Common myeloid progenitor, CD34-positive (primary cell): ENCODE data around the gene MEX3D.

Source experiments
- CTCF ChIA-PET: fragments of 350-600 bp; sonication (Branson Sonifier 250); formaldehyde crosslinking; loops from one replicate; lab custom pipeline; 2021; ENCODE audit warnings: antibody characterized with exemption; lab: Charles Lee
- POLR2A ChIA-PET: fragments of 350-600 bp; sonication (Branson Sonifier 250); formaldehyde crosslinking; loops from one replicate; lab custom pipeline; 2021; ENCODE audit warnings: antibody characterized with exemption; lab: Charles Lee
- DNase-seq, 3 donors: peaks; one replicate each; pipeline versions ENCODE4 v3.0.0 to v3.0.0-alpha.2; 2013
- H3K27ac ChIP-seq, 2 experiments: 1 replicate in 1 of 2; 2 replicates in 1 of 2; pipeline ENCODE4 v1.7.0; 2013; ENCODE audit warnings: inconsistent platforms in 2 of 2, low read length in 2 of 2, mild to moderate bottlenecking in 2 of 2, low read depth in 1 of 2, moderate library complexity in 1 of 2; ENCODE audit not compliant: severe bottlenecking in 2 of 2, insufficient read depth in 1 of 2, poor library complexity in 1 of 2
- H3K27me3 ChIP-seq, 5 experiments: replicated peaks in 2 of 5; 1 replicate in 3 of 5; 2 replicates in 2 of 5; pipeline versions ENCODE4 v1.6.1 to v1.7.0; 2013; ENCODE audit warnings: low read length in 4 of 5, mild to moderate bottlenecking in 2 of 5, moderate library complexity in 2 of 5, inconsistent platforms in 1 of 5; ENCODE audit not compliant: insufficient read depth in 5 of 5, control insufficient read depth in 4 of 5
- H3K36me3 ChIP-seq, 4 experiments: 1 replicate in 2 of 4; 2 replicates in 2 of 4; pipeline versions ENCODE4 v1.6.1 to v1.7.0; 2013; ENCODE audit warnings: low read length in 3 of 4, control low read depth in 1 of 4, mild to moderate bottlenecking in 1 of 4; ENCODE audit not compliant: control insufficient read depth in 4 of 4, insufficient read depth in 4 of 4
- H3K4me1 ChIP-seq, 4 experiments: 1 replicate in 3 of 4; 2 replicates in 1 of 4; pipeline versions ENCODE4 v1.6.1 to v1.7.1; 2013; ENCODE audit warnings: low read length in 3 of 4, mild to moderate bottlenecking in 3 of 4, control low read depth in 1 of 4, inconsistent platforms in 1 of 4, moderate library complexity in 1 of 4; ENCODE audit not compliant: control insufficient read depth in 4 of 4, insufficient read depth in 4 of 4; ENCODE audit errors: control extremely low read depth in 1 of 4
- H3K4me3 ChIP-seq, 7 experiments: 1 replicate in 4 of 7; 2 replicates in 3 of 7; pipeline versions ENCODE4 v1.5.1 to v1.7.0; 2013; ENCODE audit warnings: mild to moderate bottlenecking in 7 of 7, low read length in 6 of 7, moderate library complexity in 6 of 7, inconsistent platforms in 2 of 7, low read depth in 2 of 7, control low read depth in 1 of 7; ENCODE audit not compliant: insufficient read depth in 4 of 7, control insufficient read depth in 1 of 7; ENCODE audit errors: extremely low read depth in 1 of 7
- H3K9me3 ChIP-seq, 5 experiments: 1 replicate in 4 of 5; 2 replicates in 1 of 5; pipeline versions ENCODE4 v1.6.1 to v1.7.1; 2013; ENCODE audit warnings: low read length in 4 of 5, mild to moderate bottlenecking in 2 of 5, inconsistent platforms in 1 of 5, low read depth in 1 of 5, moderate library complexity in 1 of 5; ENCODE audit not compliant: control insufficient read depth in 4 of 5, insufficient read depth in 2 of 5; ENCODE audit errors: control extremely low read depth in 1 of 5
- WGBS: methylation state at CpG from one replicate; pipeline ENCODE4 v1.1.5; 2013; ENCODE audit not compliant: insufficient coverage; 5-methylcytosine and 5-hydroxymethylcytosine counted together

The MEX3D gene

DNA sequence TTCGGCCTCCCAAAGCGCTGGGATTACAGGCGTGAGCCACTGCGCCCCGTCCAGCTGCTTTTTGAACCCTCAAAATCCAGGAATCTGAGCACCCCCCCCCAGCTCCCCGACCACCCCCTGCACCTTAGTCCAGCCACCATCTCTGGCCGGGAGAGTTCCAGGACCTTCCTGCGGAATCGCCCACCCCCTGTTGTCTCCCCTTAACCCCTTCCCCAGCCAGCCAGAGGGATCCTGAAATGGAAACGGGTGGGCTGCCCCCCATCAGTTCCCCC, 25.3 kb upstream of the MEX3D start:
- Histone ChIP-seq H3K27ac (no peak overlapping the region), H3K9me3 (no peaks in the 10 kb centered on the region), H3K4me3 (peak overlapping the region in 3 of 7 experiments; percentile 75 to 95 (median 78)), H3K27me3 (no peaks in the 10 kb centered on the region), H3K36me3 (peaks cover 2 to 29% (median 17%) of the 10 kb centered on the region in 4 experiments), H3K4me1 (peaks cover 3 to 27% (median 21%) of the 10 kb centered on the region in 4 experiments)
- 75% methylated on average over 8 of the region's 10 CpGs for WGBS
- DNase-seq = no peak
- POLR2A ChIA-PET = no interaction called here
- CTCF ChIA-PET = interaction anchor here (0.8 to 2.0 kb wide), 6 partner anchors 10 to 235 kb away, joined by 3 to 7 read pairs (median 4); no protein-coding TSS in a partner anchor

DNA sequence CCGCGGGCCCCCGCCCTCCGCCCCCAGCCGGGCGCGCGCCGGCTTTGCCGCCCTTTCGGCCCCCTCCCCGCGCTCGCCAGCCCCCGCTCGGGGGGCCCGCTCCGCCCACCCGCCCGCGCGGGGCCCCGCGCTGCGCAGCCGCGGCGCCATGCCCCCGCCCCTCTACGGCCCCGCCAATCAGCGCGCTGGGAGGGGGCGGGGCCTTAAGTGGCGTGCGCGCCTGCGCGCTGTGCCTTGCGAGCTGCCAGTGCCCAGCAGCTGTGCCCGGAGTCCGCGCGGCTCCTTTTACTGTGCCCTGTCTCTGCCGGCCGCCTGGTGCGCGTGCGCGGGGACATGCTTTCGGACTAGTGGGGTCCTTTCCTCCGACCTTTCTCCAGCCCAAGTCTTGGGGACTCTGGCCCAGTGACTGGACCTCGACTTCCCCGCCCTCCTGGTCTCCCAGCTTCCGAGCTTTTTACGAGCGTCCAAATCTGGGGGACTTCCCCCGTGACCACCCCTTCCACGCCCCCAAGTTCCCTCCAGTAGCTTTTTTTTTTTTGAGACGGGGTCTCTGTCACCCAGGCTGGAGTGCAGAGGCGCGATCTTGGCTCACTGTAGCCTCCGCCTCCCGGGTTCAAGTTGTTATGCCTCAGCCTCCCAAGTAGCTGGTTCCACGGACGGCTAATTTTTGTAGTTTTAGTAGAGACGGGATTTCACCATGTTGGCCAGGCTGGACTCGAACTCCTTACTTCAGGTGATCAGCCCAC, 24.8 kb upstream of the MEX3D start, which contains the start of gene MBD3:
TSS of gene MBD3 (minus strand) at position 111 of the 746 bp plus-strand sequence. CDS start 234 bp downstream, outside the sequence.
- CTCF ChIA-PET = interaction anchor here (0.8 to 2.0 kb wide), 8 partner anchors 10 to 236 kb away, joined by 3 to 7 read pairs (median 3); no protein-coding TSS in a partner anchor

DNA sequence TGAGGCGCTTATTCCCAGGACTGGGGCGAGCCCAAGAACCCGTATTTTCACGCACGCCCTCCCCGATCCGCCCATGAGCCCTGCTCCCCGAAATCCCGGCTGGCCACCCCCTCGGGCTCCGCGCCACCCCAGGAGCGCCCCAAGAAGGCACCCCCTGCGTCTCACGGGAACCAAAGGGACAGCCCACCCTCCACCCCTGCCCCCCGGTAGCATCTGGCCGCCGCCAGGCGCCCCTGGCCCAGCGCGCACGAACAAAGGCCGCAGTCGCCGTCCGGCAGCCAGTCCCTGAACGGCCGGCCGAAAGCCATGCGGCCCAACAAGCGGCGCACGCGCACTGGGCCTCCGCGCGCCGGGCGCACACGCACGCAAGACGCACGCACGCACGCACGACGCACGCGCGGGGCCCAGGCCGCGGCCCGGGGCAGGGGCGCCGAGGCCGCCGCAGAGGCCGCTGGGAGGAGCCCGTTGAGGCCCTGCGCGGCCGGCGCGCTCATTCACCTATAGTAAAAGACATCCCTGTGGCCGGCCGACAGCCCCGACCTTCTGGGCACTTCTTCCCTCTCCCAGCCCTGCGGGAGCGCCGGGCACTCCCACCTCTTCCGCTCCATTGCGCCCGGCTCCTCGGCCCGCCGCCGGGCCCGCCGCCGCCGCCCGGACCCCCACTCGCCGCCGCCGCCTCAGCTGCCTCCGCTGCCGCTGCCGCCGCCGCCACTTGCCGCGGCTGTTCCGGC, 24.1 kb upstream of the MEX3D start:
- WGBS = 0% methylated on average over 74 of the region's 94 CpGs

More for the DNA sequence above, 24.8 kb upstream of the MEX3D start, which contains the start of gene MBD3:
- POLR2A ChIA-PET = interaction anchor here (0.6 to 0.8 kb wide), 5 partner anchors 11 to 1472 kb away, joined by 3 to 6 read pairs (median 3); partner anchors contain the start of gene UQCR11
- Histone ChIP-seq H3K27me3 (no peaks in the 10 kb centered on the region), H3K4me1 (peaks cover 3 to 27% (median 21%) of the 10 kb centered on the region in 4 experiments), H3K4me3 (peak within 1 kb of the TSS; percentile 44 to 95 (median 85)), H3K27ac (peak within 1 kb of the TSS; percentile 85 to 92), H3K9me3 (no peaks in the 10 kb centered on the region), H3K36me3 (peaks cover 2 to 29% (median 15%) of the 10 kb centered on the region in 4 experiments)
- 3% methylated on average over 35 of the region's 68 CpGs for WGBS
- DNase-seq = peak; percentile 89 to 94 (median 92)

DNA sequence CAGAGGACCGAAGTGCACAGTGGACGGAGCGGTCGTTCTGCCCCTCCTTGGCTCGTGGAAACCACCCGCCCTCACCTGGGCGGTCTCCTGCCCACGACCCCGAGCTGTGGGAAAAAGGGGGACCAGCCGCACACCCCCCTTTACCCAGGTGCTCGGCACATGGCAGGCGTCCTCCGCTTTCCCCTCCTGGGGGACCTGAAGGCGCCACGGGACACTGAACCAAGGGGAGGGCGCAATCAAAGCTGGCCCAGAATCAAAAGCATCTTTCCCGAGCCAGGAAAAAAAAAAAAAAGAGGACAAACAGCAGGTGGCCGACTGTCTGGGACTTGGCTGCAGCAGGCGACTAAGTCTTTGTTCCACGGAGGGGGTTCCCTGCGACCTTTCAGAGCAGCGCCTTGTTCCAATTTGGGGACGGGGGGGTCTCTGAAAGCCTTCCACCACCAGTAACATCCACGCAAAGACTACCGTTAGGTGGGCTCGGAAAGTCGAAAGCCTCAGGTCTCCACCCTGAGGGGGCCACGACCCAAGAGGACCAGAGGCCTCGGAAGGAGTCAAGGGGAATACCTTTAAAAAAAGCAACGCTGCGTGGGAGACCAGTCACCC, 23.4 kb upstream of the MEX3D start:
- Histone ChIP-seq H3K36me3 (peaks cover 0 to 17% (median 3%) of the 10 kb centered on the region in 4 experiments), H3K9me3 (no peaks in the 10 kb centered on the region), H3K27ac (peak overlapping the region; percentile 85 to 92), H3K27me3 (no peaks in the 10 kb centered on the region), H3K4me3 (peak overlapping the region; percentile 44 to 95 (median 85)), H3K4me1 (peaks cover 3 to 27% (median 21%) of the 10 kb centered on the region in 4 experiments)
- CTCF ChIA-PET = interaction anchor here (0.7 to 3.1 kb wide), 6 partner anchors 11 to 177 kb away, joined by 3 to 11 read pairs (median 4); no protein-coding TSS in a partner anchor
- DNase-seq = no peak
- WGBS = 1% methylated on average over 20 of the region's 31 CpGs
- POLR2A ChIA-PET = interaction anchor here (0.5 to 1.2 kb wide), 2 partner anchors 13 to 22 kb away, joined by 3 read pairs; partner anchors contain the start of gene UQCR11

More for the DNA sequence above, 24.1 kb upstream of the MEX3D start:
- CTCF ChIA-PET = interaction anchor here (0.8 to 3.1 kb wide), 6 partner anchors 11 to 190 kb away, joined by 3 to 11 read pairs (median 3); no protein-coding TSS in a partner anchor
- peaks cover 1 to 22% (median 8%) of the 10 kb centered on the region in 4 experiments for H3K36me3 ChIP-seq
- no peaks in the 10 kb centered on the region for H3K9me3 ChIP-seq
- H3K27me3 ChIP-seq = no peaks in the 10 kb centered on the region
- POLR2A ChIA-PET = interaction anchor here (0.6 to 0.8 kb wide), 3 partner anchors 11 to 56 kb away, joined by 3 read pairs; no protein-coding TSS in a partner anchor
- peak overlapping the region; percentile 44 to 95 (median 85) for H3K4me3 ChIP-seq
- H3K4me1 ChIP-seq = peaks cover 3 to 27% (median 21%) of the 10 kb centered on the region in 4 experiments
- peak overlapping the region; percentile 85 to 92 for H3K27ac ChIP-seq
- DNase-seq = peak; percentile 80 to 88 (median 88)

DNA sequence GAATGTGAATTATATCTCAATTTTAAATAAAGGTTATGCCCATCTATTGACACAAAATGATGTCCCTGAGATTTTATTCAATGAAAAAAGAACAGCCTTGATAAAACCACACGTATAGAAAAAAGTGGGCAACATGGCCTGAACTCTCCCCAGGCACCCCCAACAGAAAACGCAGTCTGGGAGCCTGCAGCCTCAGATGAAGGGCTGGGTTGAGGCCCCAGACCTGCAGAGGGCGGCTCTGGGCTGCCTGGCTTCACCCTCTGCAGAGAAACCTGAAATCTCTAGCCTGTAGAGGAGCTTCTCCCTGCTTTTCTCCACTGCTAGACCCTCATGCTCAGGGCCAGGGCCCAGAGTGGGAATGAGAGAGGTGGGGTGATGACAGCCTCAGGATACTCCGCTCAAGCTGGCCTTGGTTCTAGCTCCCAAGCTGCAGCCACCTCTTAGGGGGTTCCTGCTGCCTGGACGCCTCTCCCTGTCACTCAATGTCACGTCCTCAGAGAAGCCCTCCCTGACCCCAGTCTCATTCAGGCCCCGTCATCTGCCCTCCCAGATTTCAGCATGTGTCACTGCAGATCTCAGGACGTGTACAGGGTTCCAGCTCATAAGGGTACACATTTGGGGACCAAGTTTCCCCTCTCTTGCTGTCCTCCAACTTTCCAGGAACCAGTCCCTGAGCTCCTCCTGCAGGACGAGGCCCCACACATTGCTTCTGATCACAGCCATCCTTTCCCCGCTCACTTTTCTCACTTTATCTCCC, 22.7 kb upstream of the MEX3D start:
- no peaks in the 10 kb centered on the region for H3K9me3 ChIP-seq
- H3K4me3 ChIP-seq = peak overlapping the region; percentile 44 to 95 (median 85)
- H3K4me1 ChIP-seq = peaks cover 3 to 27% (median 21%) of the 10 kb centered on the region in 4 experiments
- peaks cover 0 to 17% (median 5%) of the 10 kb centered on the region in 4 experiments for H3K36me3 ChIP-seq
- no peaks in the 10 kb centered on the region for H3K27me3 ChIP-seq
- DNase-seq = peak in 2 of 3 donors; percentile 49 to 56
- ChIA-PET POLR2A (interaction anchor here (0.5 to 1.2 kb wide), 2 partner anchors 14 to 21 kb away, joined by 3 read pairs; partner anchors contain the start of gene UQCR11), CTCF (interaction anchor here (0.7 to 3.1 kb wide), 8 partner anchors 11 to 177 kb away, joined by 3 to 11 read pairs (median 4); no protein-coding TSS in a partner anchor)
- peak overlapping the region; percentile 85 to 92 for H3K27ac ChIP-seq
- WGBS = 15% methylated on average over 8 of the region's 10 CpGs

DNA sequence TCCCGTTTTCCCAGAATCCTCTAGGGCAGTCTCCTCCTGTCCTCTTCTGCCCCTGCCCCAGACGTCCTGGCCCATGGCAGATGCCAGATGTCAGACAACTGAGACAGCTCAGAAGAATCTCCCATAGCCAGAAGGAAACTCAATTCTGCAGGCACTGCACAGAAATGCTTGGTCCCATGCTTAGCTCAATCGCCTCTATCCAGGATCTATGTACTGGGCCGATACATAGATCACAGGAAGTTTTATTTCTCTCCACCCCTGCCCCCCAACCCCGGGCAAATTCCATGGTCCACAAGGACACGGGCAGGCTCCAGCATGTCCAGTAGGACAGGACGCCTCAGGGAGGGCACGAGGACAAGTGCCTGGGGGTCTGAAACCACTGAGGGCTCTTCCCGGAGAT, 19.7 kb upstream of the MEX3D start:
- POLR2A ChIA-PET = no interaction called here
- peaks cover 0 to 28% (median 15%) of the 10 kb centered on the region in 4 experiments for H3K36me3 ChIP-seq
- H3K27ac ChIP-seq = peak overlapping the region in 1 of 2 experiments; percentile 46
- H3K4me3 ChIP-seq = no peak overlapping the region
- DNase-seq = no peak
- H3K4me1 ChIP-seq = peaks cover 3 to 22% (median 17%) of the 10 kb centered on the region in 4 experiments
- CTCF ChIA-PET = interaction anchor here (1.5 to 1.7 kb wide), 3 partner anchors 10 to 39 kb away, joined by 3 to 6 read pairs (median 4); partner anchors contain the start of gene UQCR11
- no peaks in the 10 kb centered on the region for H3K27me3 ChIP-seq
- WGBS = 88% methylated on average over 9 of the region's 9 CpGs
- H3K9me3 ChIP-seq = no peaks in the 10 kb centered on the region
